Endothelial cell of umbilical vein (primary cell): Measurements from ENCODE around the gene LIG3. TPM values are rescaled to one million over a fixed set of nuclear protein-coding genes. Genes with fewer than 3 reads are reported as not detected.

Experiments used
- BruUV-seq: library from RNA; stranded (reverse); fragments of 400-500 nt; replicated peaks from 2 replicates; lab custom pipeline; 2021; lab: Mats Ljungman, UMichigan
- CTCF ChIA-PET: fragments of 300-600, 350-600 bp; sonication (Branson Sonifier 250); formaldehyde crosslinking; loops from one replicate; lab custom pipeline; 2021; ENCODE audit warnings: antibody characterized with exemption, inconsistent platforms; lab: Charles Lee
- POLR2A ChIA-PET: fragments of 300-600, 350-600 bp; sonication (Branson Sonifier 250); formaldehyde crosslinking; loops from one replicate; lab custom pipeline; 2021; ENCODE audit warnings: antibody characterized with exemption, inconsistent platforms; lab: Charles Lee
- DNase-seq: peaks from one replicate; pipeline ENCODE4 v3.0.0-alpha.2; 2011; ENCODE audit warnings: low read depth, low spot score
- FAIRE-seq: peaks from 2 replicates; lab custom pipeline; 2011; peaks lifted over from hg19 to GRCh38; lab: Jason Lieb, UNC
- H2AFZ ChIP-seq: 2 replicates; pipeline ENCODE4 v1.6.0; 2012; ENCODE audit warnings: low read depth, low read length, control low read depth, inconsistent platforms
- H3K27ac ChIP-seq: 2 replicates; pipeline ENCODE4 v1.5.1; 2011; ENCODE audit warnings: low read depth, mild to moderate bottlenecking, control low read depth, low read length, moderate library complexity; ENCODE audit not compliant: insufficient read depth
- H3K27me3 ChIP-seq, 2 experiments: 2 replicates each; pipeline versions ENCODE4 v1.6.0 to v1.6.1; 2011; ENCODE audit warnings: low read length in 2 of 2, mixed read lengths in 1 of 2; ENCODE audit not compliant: control insufficient read depth in 2 of 2, insufficient read depth in 2 of 2
- H3K36me3 ChIP-seq, 2 experiments: 2 replicates in 1 of 2; 3 replicates in 1 of 2; pipeline ENCODE4 v1.5.1; 2011; ENCODE audit warnings: low read length in 2 of 2, mild to moderate bottlenecking in 1 of 2, moderate library complexity in 1 of 2; ENCODE audit not compliant: control insufficient read depth in 2 of 2, insufficient read depth in 2 of 2; ENCODE audit errors: extremely low read depth in 1 of 2
- H3K4me1 ChIP-seq: 3 replicates; pipeline ENCODE4 v1.5.1; 2011; ENCODE audit warnings: mild to moderate bottlenecking, low read length; ENCODE audit not compliant: control insufficient read depth, insufficient read depth; ENCODE audit errors: extremely low read depth
- H3K4me2 ChIP-seq: 2 replicates; pipeline ENCODE4 v1.6.1; 2011; ENCODE audit warnings: low read length, control low read depth, mixed read lengths; ENCODE audit not compliant: insufficient read depth
- H3K4me3 ChIP-seq, 3 experiments: fragments of 200-600 bp in 1 of 3; sonication (generic), shearing (Covaris generic) in 1 of 3; replicated peaks in 1 of 3; 2 replicates each; pipeline ENCODE4 v1.5.1; 2011 to 2016; ENCODE audit warnings: control low read depth in 3 of 3, low read length in 3 of 3, mild to moderate bottlenecking in 2 of 3, inconsistent platforms in 1 of 3, low read depth in 1 of 3, moderate library complexity in 1 of 3; ENCODE audit not compliant: insufficient read depth in 1 of 3
- H3K79me2 ChIP-seq: 2 replicates; pipeline ENCODE4 v1.6.0; 2012; ENCODE audit warnings: low read length, inconsistent platforms; ENCODE audit not compliant: control insufficient read depth, insufficient read depth
- H3K9ac ChIP-seq: replicated peaks from 2 replicates; pipeline ENCODE3; 2011; ENCODE audit warnings: low read length, control low read depth; ENCODE audit not compliant: insufficient read depth; ENCODE audit errors: extremely low read depth
- H3K9me1 ChIP-seq: replicated peaks from 3 replicates; pipeline ENCODE4 v1.6.0; 2011; ENCODE audit warnings: mild to moderate bottlenecking, low read length; ENCODE audit not compliant: control insufficient read depth, insufficient read depth; ENCODE audit errors: extremely low read depth
- H3K9me3 ChIP-seq: replicated peaks from 2 replicates; pipeline ENCODE4 v1.5.1; 2012; ENCODE audit warnings: low read length, inconsistent platforms; ENCODE audit not compliant: control insufficient read depth, insufficient read depth
- H4K20me1 ChIP-seq: replicated peaks from 2 replicates; pipeline ENCODE3; 2011; ENCODE audit warnings: mild to moderate bottlenecking, low read length; ENCODE audit not compliant: control insufficient read depth, insufficient read depth; ENCODE audit errors: extremely low read depth
- CTCF ChIP-seq, 2 donors: IDR thresholded peaks; 1 replicate in 1 of 2; 2 replicates in 1 of 2; pipeline ENCODE4 v1.5.1; 2011; ENCODE audit warnings: low read length in 2 of 2, mild to moderate bottlenecking in 2 of 2, moderate library complexity in 2 of 2, control low read depth in 1 of 2, inconsistent platforms in 1 of 2, low read depth in 1 of 2; ENCODE audit not compliant: insufficient read depth in 1 of 2; ENCODE audit errors: extremely low read depth in 1 of 2
- FOS ChIP-seq: IDR thresholded peaks from 2 replicates; pipeline ENCODE4 v1.6.1; 2011; ENCODE audit warnings: mild to moderate bottlenecking, low read length, moderate library complexity, borderline replicate concordance; ENCODE audit not compliant: insufficient read depth
- GATA2 ChIP-seq: IDR thresholded peaks from 2 replicates; pipeline ENCODE4 v1.7.0; 2011; ENCODE audit warnings: low read depth, mild to moderate bottlenecking, moderate library complexity, mixed read lengths, low read length; ENCODE audit not compliant: insufficient read length, insufficient read depth
- JUN ChIP-seq: IDR thresholded peaks from 2 replicates; pipeline ENCODE4 v1.6.1; 2011; ENCODE audit warnings: borderline replicate concordance, low read depth; ENCODE audit not compliant: insufficient read length, insufficient read depth
- MAX ChIP-seq: IDR thresholded peaks from 2 replicates; pipeline ENCODE4 v1.6.1; 2011; ENCODE audit not compliant: insufficient read depth, insufficient read length
- MYC ChIP-seq: IDR thresholded peaks from one replicate; pipeline ENCODE4 v1.6.1; 2011; ENCODE audit warnings: mild to moderate bottlenecking, low read depth, low read length
- POLR2A ChIP-seq: IDR thresholded peaks from 2 replicates; pipeline ENCODE4 v1.6.1; 2012; ENCODE audit warnings: low read depth, mild to moderate bottlenecking, control low read depth, low read length
- dilution Hi-C: fragments of 300-500 bp; cut with MboI; formaldehyde crosslinking; loops from one replicate; pipeline ENCODE4 v1.15.0; 2019; ENCODE audit warnings: low sequenced_read_pairs; ENCODE audit not compliant: extremely low pct_ligation_motif_present
- intact Hi-C: fragments of 100-400 bp; cut with micrococcal nuclease; formaldehyde crosslinking; loops from one replicate; pipeline ENCODE4 v1.10.0; 2022
- polyA plus RNA-seq, 4 experiments: library from polyadenylated mRNA; depleted of rRNA in 3 of 4; stranded (reverse) in 3 of 4; unstranded in 1 of 4; fragments of >200 nt; gene quantifications; 2 replicates each; pipeline versions ENCODE4 v1.2.1 to v1.2.3, GENCODE V29; 2011 to 2012; ENCODE audit warnings: missing spikeins in 1 of 4
- total RNA-seq: library from RNA; stranded (reverse); gene quantifications from 2 replicates; pipeline ENCODE4 v1.2.3, GENCODE V29; 2021

Gene LIG3
- total and polyA plus RNA-seq, 2 donors (not counting 3 experiments of a cell fraction or from before 2014, with no cell fraction given) = 25.8 to 35.3 TPM

DNA sequence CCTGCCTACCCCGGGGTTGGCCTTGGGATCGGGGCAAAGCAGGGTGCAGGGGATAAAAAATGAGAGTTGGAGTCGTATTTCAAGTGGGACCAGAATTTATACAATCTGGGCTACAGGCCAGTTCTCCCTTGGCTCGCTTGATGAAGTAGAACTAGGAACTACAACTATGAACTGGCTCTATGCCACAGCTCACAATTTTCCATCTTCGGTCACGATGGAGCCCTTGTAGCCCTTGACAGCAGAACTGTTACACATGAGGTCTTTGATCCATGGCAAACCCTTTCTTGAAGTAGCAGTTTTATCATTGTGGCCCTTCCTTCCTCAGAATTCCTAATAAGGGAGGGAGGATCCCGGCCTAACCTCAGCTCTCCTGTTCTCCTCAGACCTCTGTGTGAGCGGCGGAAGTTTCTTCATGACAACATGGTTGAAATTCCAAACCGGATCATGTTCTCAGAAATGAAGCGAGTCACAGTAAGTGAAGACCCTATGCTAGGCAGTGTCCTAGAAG is 17.1 kb downstream of the LIG3 start:
- POLR2A ChIA-PET = no interaction called here
- dilution Hi-C loops (loop anchor here (25.0 kb wide), 1 partner anchor 115 kb away; the partner anchor contains the start of genes FNDC8 and RAD51D), intact Hi-C loops (no loop called here)
- Histone ChIP-seq H3K9ac (no peak overlapping the region), H3K4me2 (no peak overlapping the region), H2AFZ (no peak overlapping the region), H4K20me1 (no peaks in the 10 kb centered on the region), H3K9me1 (no peaks in the 10 kb centered on the region), H3K36me3 (peaks cover 2 to 13% of the 10 kb centered on the region in 2 experiments), H3K4me3 (no peak overlapping the region), H3K4me1 (peaks cover 2% of the 10 kb centered on the region), H3K9me3 (no peaks in the 10 kb centered on the region), H3K27me3 (no peaks in the 10 kb centered on the region), H3K27ac (no peak overlapping the region), H3K79me2 (no peaks in the 10 kb centered on the region)
- DNase-seq (peak; percentile 21), FAIRE-seq (no peak)
- no TSS peak for BruUV-seq
- no peak for TF ChIP-seq GATA2
- no peak for TF ChIP-seq POLR2A
- TF ChIP-seq MAX = no peak
- no peak for TF ChIP-seq FOS
- TF ChIP-seq MYC = no peak
- CTCF ChIA-PET = interaction anchor here (0.8 to 5.0 kb wide), 6 partner anchors 11 to 123 kb away, joined by 3 to 48 read pairs (median 8); partner anchors contain the start of genes FNDC8, RAD51D and RFFL

DNA sequence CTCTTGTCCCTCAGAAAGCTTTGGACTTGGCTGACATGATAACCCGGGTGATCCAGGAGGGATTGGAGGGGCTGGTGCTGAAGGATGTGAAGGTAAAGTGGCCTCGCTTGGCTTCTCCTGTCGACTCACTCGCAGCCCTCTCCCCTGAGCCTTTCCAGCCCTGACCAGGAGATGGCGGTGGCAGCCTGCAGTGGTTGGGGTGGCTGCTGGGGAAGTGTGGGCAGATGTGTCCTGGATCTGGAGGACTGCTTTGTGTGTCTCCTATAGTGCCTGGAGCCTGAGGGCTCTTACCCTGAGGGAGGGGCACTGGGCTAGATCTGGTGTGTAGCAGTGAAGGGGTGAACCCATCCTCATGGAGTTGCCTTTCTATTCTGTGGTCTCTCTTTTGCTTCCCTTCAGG is 17.9 kb downstream of the LIG3 start:
- no peaks in the 10 kb centered on the region for H3K9me1 ChIP-seq
- H3K4me3 ChIP-seq = no peak overlapping the region
- peaks cover 2% of the 10 kb centered on the region for H3K4me1 ChIP-seq
- CTCF ChIA-PET = interaction anchor here (1.6 to 5.0 kb wide), 5 partner anchors 24 to 121 kb away, joined by 4 to 38 read pairs (median 8); partner anchors contain the start of gene RAD51D
- H2AFZ ChIP-seq = no peak overlapping the region
- DNase-seq (peak; percentile 78), FAIRE-seq (peak; percentile 93)
- no peak overlapping the region for H3K4me2 ChIP-seq
- no TSS peak for BruUV-seq
- H3K79me2 ChIP-seq = no peaks in the 10 kb centered on the region
- H3K36me3 ChIP-seq = peaks cover 2 to 15% of the 10 kb centered on the region in 2 experiments
- H4K20me1 ChIP-seq = no peaks in the 10 kb centered on the region
- POLR2A ChIA-PET = no interaction called here
- intact Hi-C loops (loop anchor here (1.0 to 2.0 kb wide), 4 partner anchors 25 to 121 kb away; partner anchors contain the start of genes RAD51D and RFFL), dilution Hi-C loops (loop anchor here (25.0 kb wide), 1 partner anchor 114 kb away; the partner anchor contains the start of genes FNDC8 and RAD51D)
- no peaks in the 10 kb centered on the region for H3K27me3 ChIP-seq
- H3K9me3 ChIP-seq = no peaks in the 10 kb centered on the region
- no peak overlapping the region for H3K9ac ChIP-seq
- H3K27ac ChIP-seq = no peak overlapping the region
- TF ChIP-seq CTCF (IDR thresholded peaks at IDR 0.05; ENCODE audit: extremely low read depth in 1 of 2, insufficient read depth in 1 of 2, low read depth in 1 of 2, low read length in 2 of 2) (peak; percentile 92 to 95), MYC (no peak), JUN (no peak), POLR2A (no peak)
